HG02840 (cell line): ENCODE measurements around the gene ITGB5.
"Not testable (repeated sequence)": the region's sequence is repeated elsewhere in the genome, so short reads cannot be mapped to it uniquely, and the experiment has no call there.

Source experiments
- ATAC-seq: cut with Tn5 transposase; IDR thresholded peaks from one replicate; pipeline ENCODE4 v1.9.1; 2021; ENCODE audit warnings: mild to moderate bottlenecking, moderate library complexity, moderate number of reproducible peaks; ENCODE audit not compliant: unreplicated experiment, low FRiP score

ITGB5 gene

DNA sequence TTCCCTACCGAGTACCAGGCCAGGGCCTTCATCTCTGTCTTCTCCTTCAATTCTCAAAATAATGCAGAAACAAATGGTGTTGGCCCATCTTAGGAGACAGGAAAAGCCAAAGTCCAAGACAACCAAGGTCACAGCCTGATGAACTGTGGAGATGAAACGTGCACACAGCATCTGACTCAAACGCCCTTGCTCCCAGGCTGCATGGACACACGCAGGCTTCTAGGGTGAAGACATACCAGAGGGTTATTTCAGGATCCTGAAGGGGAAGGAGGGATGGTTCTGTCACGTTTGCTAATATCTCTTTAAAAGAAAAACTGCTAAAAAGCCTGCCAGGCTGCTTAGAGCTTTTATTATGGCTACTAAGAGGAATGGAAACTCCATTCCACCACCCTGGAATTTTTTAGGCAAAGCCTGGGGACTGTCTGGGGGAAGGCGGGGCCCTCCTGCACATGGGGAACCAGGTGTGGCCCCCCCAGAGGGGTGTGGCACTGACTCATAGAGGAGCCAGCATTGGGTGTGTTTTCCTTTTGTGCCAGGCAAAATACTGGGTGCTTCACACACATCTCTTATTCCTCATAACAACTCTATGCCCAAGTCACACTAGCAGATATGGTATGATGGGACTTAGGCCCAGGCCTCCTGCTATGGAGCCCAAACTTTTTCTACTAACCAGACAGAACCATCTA is 94.0 kb downstream of the ITGB5 start:
- no peak for ATAC-seq

DNA sequence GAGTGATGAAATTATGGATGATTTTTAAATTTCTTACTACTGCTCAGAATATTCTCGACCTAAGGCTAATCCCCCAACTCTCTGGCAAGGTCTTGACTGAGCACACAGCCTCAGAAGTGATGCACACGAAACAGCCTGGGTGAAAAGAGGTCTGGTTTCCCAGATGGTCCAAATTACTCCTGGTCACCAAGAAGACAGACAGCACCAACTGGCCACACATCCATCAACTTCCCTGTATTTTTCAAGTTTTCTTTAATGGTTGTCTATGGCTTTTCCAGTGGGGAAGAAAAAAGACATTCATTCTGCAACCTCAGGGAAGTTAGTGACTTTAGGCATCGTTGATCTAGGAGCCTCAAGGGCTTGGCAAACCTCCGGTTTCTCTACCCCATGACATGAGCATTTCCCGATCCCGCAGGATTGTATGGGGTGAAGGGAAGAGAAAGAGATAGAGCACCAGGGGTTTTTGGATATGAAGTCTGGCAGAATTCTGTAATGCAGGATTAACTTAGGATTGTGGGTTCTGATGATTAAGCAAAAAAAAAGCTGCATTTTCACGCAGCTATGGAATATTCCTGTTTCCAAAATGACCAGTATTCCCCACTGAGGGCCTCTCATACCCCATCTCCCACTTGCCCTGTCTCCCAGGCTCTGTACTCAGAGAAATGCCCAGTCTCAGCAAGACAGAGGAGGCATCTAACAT is 94.7 kb downstream of the ITGB5 start:
- no peak for ATAC-seq

DNA sequence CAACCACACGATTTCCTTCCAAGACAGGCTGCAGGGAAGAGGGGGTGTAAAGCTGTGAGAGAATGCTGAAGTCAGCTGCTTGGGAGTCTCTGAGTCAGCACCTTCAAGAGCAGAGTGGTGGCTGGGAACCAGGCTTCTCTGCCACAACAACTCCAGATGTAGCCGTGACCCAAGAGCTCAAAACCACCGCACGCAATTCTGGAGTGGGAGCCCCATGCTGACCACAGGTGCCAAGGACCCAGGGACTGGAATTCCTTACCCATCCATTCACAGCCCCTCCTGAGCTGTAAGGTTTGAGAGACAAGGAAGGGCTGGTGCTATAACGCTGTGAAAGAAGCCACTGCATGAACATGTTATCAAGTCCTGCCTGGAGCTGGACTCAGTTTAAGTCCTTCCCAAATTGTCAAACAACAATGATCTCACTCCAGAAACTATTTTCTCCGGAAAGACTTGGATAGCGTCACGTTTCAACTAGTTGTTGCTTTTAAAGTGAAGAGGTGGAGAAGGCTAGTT is 95.5 kb downstream of the ITGB5 start:
- no peak for ATAC-seq

DNA sequence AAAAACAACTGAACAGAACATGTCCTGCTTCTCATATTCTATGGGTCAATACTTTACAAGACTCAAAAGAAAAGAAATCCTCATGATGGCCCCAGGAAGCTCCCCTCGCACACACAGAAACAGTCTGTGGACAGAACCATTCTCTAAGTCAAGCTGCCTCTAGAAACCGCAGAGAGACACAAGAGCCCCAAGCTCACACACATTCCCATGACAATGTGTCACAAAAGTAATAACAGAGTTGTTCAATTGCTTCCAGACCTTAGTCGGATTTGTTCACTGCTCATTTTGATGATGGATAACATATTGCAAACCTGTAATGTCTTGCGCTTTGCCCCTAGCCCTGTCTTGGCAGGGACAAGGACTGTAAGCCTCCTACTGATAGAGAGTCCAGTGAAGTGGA is 96.0 kb downstream of the ITGB5 start:
- ATAC-seq: no peak

DNA sequence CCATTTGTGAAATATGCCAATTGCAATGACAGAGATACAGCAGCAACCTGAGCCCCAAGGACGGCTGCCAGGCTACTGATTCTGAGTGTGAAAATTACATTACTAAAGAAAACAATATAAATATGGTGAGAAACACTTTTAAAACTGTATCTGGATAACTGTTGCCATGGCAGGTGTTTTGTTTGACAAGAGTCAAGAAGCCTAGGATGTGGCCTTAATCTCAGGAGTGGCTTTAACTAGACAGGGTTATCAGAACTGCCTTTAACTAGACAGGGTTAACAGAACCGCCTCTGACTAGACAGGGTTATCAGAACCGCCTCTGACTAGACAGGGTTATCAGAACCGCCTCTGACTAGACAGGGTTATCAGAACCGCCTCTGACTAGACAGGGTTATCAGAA is 98.1 kb downstream of the ITGB5 start:
- ATAC-seq: not testable (repeated sequence)

DNA sequence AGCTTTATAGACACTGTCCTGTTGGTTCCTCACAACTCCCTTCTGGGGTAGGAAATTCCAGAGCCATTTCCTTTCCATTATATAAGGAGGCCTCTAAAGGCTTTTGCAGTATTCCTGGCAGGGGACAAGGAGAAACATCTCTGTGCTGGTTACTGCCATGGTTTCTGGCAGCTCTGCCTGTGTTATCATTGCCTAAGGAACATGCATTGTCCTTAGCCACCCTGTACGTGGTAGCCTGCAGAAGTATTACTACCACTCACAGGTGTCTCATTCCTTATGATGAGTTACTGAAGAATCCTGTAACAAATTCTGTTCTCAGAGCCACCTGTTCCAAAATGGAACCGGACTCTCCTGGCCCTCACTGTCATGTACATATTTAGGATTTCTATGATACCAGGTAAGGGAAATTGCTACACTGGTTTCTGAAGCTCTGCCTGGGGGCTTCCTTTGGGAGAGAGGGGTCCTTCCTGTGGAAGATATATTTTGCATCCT is 98.9 kb downstream of the ITGB5 start:
- no peak for ATAC-seq

DNA sequence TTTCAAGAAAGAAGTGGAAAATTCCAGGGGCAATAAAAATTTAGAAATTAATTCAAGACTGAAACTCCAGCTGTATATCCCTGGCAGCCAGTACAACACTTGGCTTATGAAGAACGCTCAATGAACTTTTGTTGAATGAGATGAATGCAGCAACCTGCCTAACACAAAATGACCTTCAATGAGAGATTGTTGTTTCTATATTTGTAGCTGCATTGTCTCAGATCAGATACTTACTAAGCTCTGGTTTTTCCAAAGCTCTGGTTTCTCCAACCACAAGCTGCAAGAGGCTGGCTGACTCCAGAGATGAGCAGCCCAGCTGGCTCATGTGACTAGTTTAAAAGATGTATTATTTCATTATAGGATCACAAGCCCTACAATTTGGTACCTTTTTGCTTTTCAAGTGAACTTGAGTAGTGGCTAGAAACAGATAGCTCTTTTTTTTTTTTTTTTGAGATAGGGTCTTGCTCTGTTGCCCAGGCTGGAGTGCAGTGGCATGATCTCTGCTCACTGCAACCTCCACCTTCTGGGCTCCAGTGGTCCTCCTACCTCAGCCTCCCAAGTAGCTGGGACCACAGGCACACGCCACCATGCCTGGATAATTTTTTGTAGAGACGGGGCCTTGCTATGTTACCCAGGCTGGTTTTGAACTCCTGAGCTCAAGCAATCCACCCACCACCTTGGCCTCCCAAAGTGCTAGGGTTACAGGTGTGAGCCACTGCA is 99.5 kb downstream of the ITGB5 start:
- no peak for ATAC-seq

DNA sequence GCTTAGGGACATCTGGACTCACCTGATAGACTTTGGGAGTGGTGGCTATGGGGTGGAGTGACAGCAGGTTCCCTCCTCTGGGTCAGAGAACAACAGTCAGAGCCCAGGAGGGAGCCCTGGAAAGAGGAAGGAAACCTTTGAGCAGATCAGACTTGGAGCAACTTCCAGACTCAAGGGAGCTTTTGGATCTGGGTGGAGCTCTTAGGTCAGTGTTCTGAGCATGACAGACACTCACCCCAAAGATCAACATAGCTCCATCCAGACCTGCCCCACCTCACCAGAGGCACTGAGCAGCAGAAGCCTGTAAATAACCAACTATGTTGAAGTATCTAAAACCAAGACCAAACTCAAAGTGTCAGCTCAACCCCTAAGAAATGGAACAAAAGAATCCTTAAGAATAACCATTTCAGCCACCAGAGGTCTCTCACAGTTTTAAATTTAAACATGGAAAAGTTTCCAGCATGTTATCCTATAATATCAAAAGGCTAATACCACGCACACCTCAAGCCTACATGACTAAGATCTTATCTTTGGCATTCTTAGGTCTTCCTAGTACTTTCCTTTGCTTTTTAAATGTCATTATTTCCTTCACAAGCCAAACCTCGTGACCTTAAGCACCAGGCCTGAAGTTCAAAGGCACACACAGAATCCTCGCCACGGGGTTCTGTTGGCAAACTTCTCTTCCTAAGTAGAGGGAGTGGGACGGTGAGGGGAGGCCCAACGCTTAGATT is 100.5 kb downstream of the ITGB5 start:
- no peak for ATAC-seq

DNA sequence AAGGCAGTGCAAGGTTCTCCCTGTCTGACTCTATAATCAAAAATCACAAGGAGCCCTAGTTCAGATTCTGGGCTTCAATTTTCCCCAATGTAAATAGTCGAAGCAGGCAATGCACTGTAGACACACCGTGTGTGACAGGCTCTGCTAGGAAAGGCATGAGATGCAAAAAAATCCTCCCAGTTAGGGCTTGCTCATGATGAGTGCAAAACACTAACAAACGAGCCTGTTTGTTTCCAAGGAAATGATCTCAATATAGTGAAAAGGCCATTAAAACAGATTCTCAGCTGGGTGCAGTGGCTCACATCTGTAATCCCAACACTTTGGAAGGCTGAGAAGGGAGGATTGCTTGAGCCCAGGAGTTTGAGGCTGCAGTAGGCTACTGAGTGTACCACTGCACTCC is 101.2 kb downstream of the ITGB5 start:
- ATAC-seq: no peak

DNA sequence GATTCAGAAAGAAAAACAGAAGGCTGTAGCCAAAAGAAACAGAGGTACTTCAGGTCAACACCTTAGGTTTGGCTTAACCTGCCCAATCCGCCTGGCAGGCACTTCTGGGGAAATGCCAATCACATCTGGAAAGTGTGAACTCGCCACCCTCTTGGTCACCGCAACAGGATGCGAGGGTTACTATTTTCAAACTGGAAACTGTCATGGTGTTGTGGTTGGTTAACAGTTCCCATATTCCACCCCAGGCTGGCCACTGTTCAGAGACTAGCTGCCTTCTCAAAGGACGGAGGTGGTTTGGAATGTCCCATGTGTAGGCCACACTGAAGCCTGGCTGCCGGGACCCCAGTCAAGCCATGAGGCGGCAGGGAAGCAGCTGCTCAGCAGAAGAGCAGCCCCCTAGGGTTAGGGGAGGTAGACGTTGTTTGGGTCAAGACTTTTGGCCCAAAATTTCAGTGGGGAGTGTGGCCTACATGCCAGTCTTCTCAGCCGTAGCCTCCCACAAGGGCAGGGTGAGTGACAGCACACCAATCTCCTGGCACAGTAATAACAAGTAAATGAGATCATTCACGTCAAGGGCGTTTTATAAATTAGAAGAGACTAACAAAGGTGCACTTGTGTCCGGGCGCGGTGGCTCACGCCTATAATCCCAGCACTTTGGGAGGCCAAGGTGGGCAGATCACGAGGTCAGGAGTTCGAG is 102.3 kb downstream of the ITGB5 start:
- no peak for ATAC-seq

DNA sequence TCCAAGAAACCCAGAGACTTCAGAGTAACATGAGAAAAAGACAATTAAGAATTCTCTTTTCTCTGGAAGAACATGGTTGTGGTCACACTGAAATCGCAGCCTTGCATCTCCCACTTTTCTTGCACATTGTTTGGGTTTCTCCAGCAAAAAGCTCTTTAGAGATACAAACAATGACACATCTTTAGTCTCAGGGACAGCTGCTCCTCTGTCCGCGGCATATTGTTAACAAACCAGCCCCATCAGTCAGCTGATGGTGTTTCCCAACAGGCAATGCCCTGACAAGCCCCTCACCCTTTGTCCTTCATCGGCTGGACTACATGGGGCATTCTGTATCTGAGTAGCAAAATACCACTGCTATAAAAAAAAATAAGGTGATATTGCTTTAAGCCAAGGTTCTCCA is 103.5 kb downstream of the ITGB5 start:
- ATAC-seq: no peak

DNA sequence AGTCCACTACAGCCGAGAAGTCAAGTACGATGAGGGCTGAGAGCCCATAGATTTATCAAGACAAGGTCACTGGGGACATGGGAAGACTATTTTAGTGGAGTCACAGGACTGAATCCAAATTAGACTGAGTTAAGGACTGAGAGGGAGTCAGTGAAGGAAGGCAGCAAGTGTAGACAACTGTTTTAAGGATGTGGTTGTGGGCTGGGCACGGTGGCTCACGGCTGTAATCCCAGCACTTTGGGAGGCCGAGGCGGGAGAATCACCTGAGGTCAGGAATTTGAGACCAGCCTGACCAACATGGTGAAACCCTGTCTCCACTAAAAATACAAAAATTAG is 104.8 kb downstream of the ITGB5 start:
- not testable (repeated sequence) for ATAC-seq

DNA sequence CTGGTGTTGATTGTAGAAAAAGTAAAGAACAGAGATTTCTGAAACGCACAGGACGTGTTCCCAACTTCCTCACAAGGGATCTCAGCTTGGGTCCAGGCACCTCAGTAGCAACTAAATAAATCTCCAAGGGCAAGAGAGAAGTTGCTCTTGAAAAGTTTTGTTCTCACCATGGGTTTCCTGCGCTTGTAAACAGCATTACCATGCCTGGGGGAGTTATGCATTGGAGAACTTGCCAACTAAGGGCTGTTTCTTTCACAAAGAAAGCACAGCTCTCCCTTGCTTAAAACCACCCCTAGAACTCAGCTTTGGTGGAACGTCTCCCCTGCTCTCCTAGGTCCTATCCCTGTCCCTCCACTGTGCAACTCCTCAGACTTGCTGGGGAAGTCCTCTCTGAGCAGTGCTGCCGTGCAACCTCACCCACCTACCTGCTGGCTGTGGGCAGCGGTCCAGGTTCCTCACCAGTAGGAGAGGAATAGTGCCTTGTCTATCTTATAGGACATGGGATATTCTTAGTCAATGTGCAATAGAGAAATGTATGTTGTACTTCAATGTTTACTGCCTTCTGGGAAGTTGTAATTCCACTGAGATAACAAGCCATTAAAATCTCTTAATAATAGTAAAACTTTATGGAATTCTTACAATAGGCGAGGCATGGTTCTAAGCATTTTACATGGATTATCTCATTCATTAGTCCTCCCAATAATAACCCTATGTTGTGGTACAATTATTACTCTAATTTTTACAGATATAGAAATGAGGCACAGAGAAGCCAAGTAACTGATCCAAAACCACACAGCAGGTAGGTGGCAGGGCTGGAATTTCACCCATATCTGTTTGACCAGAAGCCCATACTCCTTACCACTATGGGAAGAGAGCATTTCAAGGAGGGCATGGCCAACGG is 105.4 kb downstream of the ITGB5 start:
- no peak for ATAC-seq

DNA sequence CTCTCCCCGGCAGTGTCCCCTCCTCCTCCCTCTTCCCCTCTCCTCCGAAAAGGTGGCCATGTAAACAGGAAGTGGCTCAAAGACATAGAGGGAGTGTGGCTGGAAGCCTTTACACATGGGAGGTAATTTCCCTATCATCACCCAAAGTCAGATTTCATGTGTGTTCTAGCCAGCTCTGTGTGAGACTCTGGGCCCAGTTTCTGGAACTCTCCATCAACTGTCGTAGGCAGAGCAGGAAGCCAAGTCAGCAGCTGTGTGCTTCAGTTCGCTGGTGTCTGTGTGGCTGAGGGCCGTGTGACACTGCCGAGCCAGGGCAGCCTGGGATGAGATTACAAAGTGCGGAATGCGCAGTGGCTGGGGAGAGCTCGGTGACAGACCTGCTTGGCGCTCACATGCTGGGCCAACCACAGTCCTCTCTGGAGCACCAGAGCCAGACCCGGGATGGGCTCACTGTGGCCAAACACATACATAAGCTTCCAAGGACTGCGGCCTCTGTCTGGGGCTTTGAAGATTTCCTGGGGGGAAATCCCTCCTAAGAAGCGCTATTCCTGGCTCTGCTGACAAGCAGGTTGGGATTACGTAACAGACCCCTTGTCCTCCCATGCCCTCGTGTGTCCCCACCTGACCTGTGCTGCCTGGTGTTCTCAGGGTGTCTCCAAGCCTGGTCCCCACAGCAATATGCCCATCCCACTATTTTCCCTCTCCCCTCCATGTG is 106.2 kb downstream of the ITGB5 start:
- ATAC-seq: no peak

DNA sequence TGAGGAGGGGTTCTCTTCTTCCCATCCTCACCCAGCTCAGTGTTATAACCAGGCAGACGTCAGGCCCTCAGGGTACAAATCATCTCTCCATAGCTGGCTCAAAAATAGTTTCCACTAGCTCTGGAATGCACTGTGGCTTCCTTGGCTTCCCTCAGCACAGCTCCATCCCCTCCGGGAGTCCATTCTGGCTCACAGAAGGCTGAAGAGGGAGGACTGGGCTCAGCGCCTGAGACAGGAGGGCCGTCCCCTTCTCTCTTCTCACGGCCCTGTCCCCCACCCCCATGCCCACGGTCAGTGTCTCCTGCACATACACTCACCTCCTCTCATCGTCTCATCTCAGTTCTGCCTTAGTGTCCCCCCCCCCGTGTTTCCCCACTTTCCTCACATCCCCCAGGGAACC is 106.8 kb downstream of the ITGB5 start:
- no peak for ATAC-seq

DNA sequence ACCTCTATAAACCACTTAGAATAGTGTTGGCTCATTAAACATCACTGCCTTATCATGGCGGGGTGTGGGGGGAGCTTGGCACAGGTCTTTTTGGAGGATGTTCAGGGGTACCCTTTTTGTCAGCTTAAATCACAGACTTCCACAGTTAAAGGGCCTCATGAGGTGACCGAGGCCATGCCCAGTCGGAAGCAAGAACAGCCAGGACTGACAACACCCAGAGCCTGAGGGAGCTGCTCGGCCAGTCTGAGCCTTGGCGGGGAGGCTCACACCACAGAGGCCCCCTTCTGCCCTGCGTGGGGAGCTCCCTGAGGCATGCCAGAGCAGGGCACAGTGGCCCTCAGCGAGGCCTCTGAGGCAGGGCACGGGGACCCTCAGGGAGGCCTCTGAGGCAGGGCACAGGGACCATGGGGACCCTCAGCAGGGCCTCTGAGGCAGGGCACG is 107.4 kb downstream of the ITGB5 start:
- ATAC-seq: no peak

DNA sequence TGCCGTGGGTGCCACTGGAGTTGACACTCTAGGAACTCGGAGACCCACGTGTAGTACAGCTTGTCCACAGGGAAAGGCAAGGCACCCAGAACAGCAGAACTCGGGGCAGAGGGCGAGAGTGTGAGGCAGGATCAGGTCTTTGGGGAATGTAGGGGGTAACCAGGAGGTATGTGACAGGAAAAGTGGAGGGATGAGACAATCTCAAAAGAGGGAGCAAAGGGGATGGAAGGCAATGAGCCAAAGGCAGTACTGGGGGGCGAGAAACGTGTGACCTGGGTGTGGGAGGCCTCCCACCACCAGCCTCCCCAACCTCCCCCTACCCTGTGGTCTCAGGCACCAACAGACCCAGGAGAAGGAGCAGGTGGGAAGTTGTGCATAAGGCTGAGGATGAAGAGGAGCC is 108.0 kb downstream of the ITGB5 start:
- no peak for ATAC-seq

DNA sequence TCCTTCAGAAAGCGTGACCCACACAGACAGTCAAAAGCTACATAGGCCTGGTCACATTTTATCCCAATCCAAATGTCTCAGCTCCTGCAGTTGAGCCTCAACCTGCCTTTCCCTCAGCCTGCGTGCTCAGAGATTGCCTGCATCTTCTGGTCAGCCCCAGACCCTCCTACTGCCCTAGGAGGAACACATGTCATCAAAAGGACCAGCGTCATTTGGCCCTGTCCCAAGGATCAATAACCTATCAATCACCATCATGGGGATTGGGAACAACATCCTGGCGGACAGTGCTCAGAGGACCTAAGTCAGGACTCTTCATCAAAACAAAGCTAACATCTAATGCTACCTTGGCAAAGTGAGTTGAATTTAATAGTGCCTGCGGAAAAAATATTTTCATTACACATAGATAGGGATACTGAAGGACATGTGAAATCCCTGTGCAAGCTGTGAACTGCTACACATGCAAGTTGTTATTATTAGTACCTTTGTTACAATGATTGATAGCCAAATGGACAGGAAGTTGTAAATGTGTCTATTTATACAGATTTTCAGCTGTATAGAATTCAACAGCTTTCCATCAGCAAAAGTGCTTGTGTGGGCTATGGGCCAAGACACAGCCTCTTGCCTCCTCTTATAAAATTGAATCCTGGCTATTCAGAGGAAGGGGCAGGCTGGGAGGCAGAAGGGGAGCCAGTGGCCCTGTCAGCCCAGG is 109.2 kb downstream of the ITGB5 start:
- ATAC-seq: no peak
